Measurements from ENCODE around the gene LAMB2. TPM values are rescaled to one million over a fixed set of nuclear protein-coding genes. Genes with fewer than 3 reads are reported as not detected.

Gene LAMB2
- total RNA-seq, 2 experiments from 2014 or later: 0.44 TPM; not detected in 1

DNA sequence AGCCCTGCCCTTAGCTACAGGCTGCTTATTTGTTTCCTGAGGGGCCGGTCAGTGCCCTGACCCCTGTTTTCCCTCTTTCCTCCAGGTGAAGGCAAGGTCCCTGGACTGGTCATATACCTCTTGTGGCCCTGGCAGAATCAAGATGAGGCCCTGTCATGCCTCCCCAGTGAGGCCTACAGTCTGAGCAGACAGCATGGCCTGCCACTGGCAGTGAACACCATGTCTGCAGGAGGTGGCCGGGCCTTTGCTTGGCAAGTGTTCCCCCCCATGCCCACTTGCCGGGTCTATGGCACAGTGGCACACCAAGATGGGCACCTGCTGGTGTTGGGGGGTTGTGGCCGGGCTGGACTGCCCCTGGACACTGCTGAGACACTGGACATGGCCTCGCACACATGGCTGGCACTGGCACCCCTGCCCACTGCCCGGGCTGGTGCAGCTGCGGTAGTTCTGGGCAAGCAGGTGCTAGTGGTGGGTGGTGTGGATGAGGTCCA is 39.7 kb upstream of the LAMB2 start:
- Histone ChIP-seq H3K27ac (ENCODE audit: low read depth, low read length, poor library complexity, severe bottlenecking) (no peak overlapping the region), H3K4me1 (ENCODE audit: insufficient read depth, low read length, poor library complexity, severe bottlenecking) (peaks cover 6% of the 10 kb centered on the region), H3K4me2 (ENCODE audit: low read length) (no peak overlapping the region), H2AFZ (ENCODE audit: low read length) (no peak overlapping the region), H3K36me3 (ENCODE audit: insufficient read depth, low read length) (no peaks in the 10 kb centered on the region), H4K20me1 (ENCODE audit: insufficient read depth, low read length) (no peaks in the 10 kb centered on the region), H3K79me2 (ENCODE audit: insufficient read depth, low read depth, low read length) (no peaks in the 10 kb centered on the region), H3K9me2 (ENCODE audit: insufficient read depth, low read length) (no peaks in the 10 kb centered on the region), H3K4me3 (ENCODE audit: low read depth, low read length, poor library complexity, severe bottlenecking) (no peak overlapping the region), H3K9me3 (ENCODE audit: low read length) (no peaks in the 10 kb centered on the region)
- DNase-seq (ENCODE audit: low spot score): no peak
- BruUV-seq (replicated peaks): no TSS peak
- intact Hi-C loops (cut with micrococcal nuclease; ENCODE audit: unreplicated experiment): no loop called here
- POLR2A ChIA-PET: no interaction called here
- no peak for TF ChIP-seq EZH2phosphoT487 (IDR thresholded peaks at IDR 0.05; ENCODE audit: borderline replicate concordance, low read depth, low read length)
- no peak for TF ChIP-seq CTCF (conservative IDR thresholded peaks at IDR 0.05; ENCODE audit: low read length)
- CTCF ChIA-PET (ENCODE audit: unreplicated experiment): no interaction called here

DNA sequence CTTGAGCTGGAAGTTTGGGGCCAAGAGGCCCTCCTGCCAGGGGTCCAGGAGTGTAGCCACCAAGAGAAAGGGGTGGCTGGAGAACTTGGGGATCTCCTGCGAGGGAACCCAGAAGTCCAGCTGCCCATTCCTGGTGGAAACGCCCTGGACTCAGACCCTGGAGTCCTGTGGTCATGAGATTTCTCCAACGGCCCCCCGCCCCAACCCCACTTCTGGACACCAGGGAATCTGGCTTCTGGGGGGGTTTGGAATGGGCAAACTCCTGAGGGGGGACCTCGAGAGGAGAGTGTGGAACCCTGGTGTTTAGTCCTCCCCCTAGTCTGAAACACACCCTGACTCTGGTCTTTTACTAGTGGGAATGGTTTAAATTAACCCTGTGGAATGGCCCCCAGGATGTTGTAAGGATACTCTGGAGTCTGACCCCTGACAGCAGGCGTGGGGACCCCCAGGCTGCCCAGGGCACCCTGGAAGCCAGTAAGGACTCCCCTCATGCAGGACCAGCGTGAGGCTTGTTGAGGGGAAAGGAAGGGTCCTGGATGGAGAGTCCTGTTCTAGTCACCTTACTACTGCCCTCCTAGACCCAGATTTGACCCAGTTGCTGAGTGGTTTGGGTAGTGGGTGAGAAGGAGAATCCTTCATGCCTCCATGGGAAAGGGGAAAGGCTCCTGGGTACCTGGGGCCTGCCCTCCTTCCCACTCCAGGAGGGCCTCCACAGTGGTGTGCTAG is 39.1 kb upstream of the LAMB2 start:
- H3K9me3 ChIP-seq (ENCODE audit: low read length): no peaks in the 10 kb centered on the region
- H3K9me2 ChIP-seq (ENCODE audit: insufficient read depth, low read length): no peaks in the 10 kb centered on the region
- peaks cover 6% of the 10 kb centered on the region for H3K4me1 ChIP-seq (ENCODE audit: insufficient read depth, low read length, poor library complexity, severe bottlenecking)
- no peak for DNase-seq (ENCODE audit: low spot score)
- intact Hi-C loops (cut with micrococcal nuclease; ENCODE audit: unreplicated experiment): loop anchor here (1.0 kb wide), 1 partner anchor 277 kb away; no protein-coding TSS in a partner anchor
- BruUV-seq (replicated peaks): no TSS peak
- no peaks in the 10 kb centered on the region for H3K36me3 ChIP-seq (ENCODE audit: insufficient read depth, low read length)
- H4K20me1 ChIP-seq (ENCODE audit: insufficient read depth, low read length): no peaks in the 10 kb centered on the region
- H2AFZ ChIP-seq (ENCODE audit: low read length): no peak overlapping the region; the same call in 1 of the 2 replicates
- no peak overlapping the region for H3K27ac ChIP-seq (ENCODE audit: low read depth, low read length, poor library complexity, severe bottlenecking)
- ChIA-PET CTCF (ENCODE audit: unreplicated experiment) (no interaction called here), POLR2A (no interaction called here)
- peak overlapping the region; percentile 79; the same call in 1 of the 2 replicates for H3K4me2 ChIP-seq (ENCODE audit: low read length)
- H3K4me3 ChIP-seq (ENCODE audit: low read depth, low read length, poor library complexity, severe bottlenecking): peak overlapping the region; percentile 60
- no peaks in the 10 kb centered on the region for H3K79me2 ChIP-seq (ENCODE audit: insufficient read depth, low read depth, low read length)
- TF ChIP-seq CTCF (conservative IDR thresholded peaks at IDR 0.05; ENCODE audit: low read length) (no peak), EZH2phosphoT487 (IDR thresholded peaks at IDR 0.05; ENCODE audit: borderline replicate concordance, low read depth, low read length) (no peak)

Data from OCI-LY7 (cell line).